Limb (tissue), 2 donors: ENCODE results near the gene MAB21L3.

Experiments
- DNase-seq, 2 donors: peaks; one replicate each; pipeline ENCODE4 v3.0.0-alpha.2; 2016; ENCODE audit errors: extremely low spot score in 2 of 2

Gene MAB21L3

GRCh38 chr1:116164150-116164549 is 53.0 kb downstream of the MAB21L3 start:
- no peak for DNase-seq

- DNase-seq, result no peak
These were observed 53.6 kb downstream of the MAB21L3 start for GRCh38 chr1:116164604-116165368.

GRCh38 chr1:116165572-116165971 is 54.4 kb downstream of the MAB21L3 start:
- DNase-seq, result no peak

GRCh38 chr1:116166011-116166571 is 54.9 kb downstream of the MAB21L3 start:
- DNase-seq, result no peak

- DNase-seq, result no peak
These were observed 55.5 kb downstream of the MAB21L3 start for GRCh38 chr1:116166655-116167054.

- DNase-seq, result peak in 1 of 2 donors; percentile 55
These were observed 56.6 kb downstream of the MAB21L3 start for GRCh38 chr1:116167625-116168276.

GRCh38 chr1:116168277-116169032 is 57.3 kb downstream of the MAB21L3 start:
- peak; percentile 76 to 89 for DNase-seq

GRCh38 chr1:116169898-116170297 is 58.7 kb downstream of the MAB21L3 start:
- DNase-seq, result no peak

GRCh38 chr1:116170721-116171589 is 59.8 kb downstream of the MAB21L3 start:
- DNase-seq, result no peak

- DNase-seq, result no peak
These were observed 61.5 kb downstream of the MAB21L3 start for GRCh38 chr1:116172666-116173065.

GRCh38 chr1:116175611-116176010 is 64.4 kb downstream of the MAB21L3 start:
- no peak for DNase-seq

- no peak for DNase-seq
These were observed 65.1 kb downstream of the MAB21L3 start for GRCh38 chr1:116176306-116176789.

- DNase-seq, result no peak
These were observed 66.7 kb downstream of the MAB21L3 start for GRCh38 chr1:116177861-116178260.

GRCh38 chr1:116178837-116179236 is 67.6 kb downstream of the MAB21L3 start:
- no peak for DNase-seq

GRCh38 chr1:116179419-116179818 is 68.2 kb downstream of the MAB21L3 start:
- no peak for DNase-seq

GRCh38 chr1:116179964-116180363 is 68.8 kb downstream of the MAB21L3 start:
- DNase-seq, result no peak

GRCh38 chr1:116182019-116182714 is 71.0 kb downstream of the MAB21L3 start:
- DNase-seq, result no peak
